ENCODE results near the gene FOSB. TPM values are rescaled to one million over a fixed set of nuclear protein-coding genes. Genes with fewer than 3 reads are reported as not detected.

FOSB gene
- total and polyA plus RNA-seq, 2 donors from 2014 or later: 0.73 to 0.98 TPM

DNA sequence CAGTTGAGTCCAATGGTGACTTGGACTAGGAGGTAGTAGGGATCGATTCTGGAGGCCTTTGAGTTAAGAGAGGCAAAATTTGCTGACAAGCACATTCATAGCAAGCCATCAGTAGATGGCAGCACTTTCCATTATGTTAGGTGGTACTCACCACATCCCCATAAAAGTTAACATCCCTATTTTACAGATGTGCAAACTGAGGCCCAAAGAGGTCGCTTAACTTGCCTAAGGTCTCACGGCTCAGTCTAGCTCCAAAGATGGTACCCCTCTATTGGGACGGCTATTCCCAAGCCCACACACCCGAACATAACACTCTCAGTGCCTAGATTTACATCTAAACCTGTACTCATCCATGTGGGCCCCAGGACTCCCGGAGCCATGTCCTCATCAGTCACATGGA, 21.5 kb upstream of the FOSB start:
- peaks cover 0 to 12% (median 5%) of the 10 kb centered on the region in 3 donors for H3K4me1 ChIP-seq (ENCODE audit: control insufficient read depth in 2 of 3, insufficient read depth in 2 of 3, low read depth in 1 of 3, low read length in 3 of 3)
- no peak for FAIRE-seq

DNA sequence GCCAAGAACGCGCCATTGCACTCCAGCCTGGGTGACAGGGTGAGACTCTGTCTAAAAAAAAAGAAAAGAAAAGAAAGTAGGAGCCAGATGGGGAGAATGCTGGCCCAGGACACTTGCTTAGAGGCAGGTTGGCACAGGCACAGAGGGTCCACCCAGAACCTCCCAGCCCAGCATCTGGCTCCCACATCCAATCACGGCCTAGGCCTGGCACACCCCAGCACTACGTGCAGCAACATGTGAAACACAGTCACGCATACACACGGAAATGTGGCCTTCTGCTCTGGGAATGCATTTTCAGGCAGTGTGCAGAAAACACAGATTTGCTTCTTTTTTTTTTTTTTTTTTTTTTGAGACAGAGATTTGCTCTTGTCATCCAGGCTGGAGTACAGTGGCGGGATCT, 20.9 kb upstream of the FOSB start:
- no peaks in the 10 kb centered on the region for H3K36me3 ChIP-seq (ENCODE audit: control insufficient read depth in 2 of 3, insufficient read depth in 3 of 3, low read length in 3 of 3)
- no peaks in the 10 kb centered on the region for H3K27me3 ChIP-seq (ENCODE audit: control insufficient read depth, insufficient read depth, low read length)
- no peak for FAIRE-seq
- TF ChIP-seq, protein P1, sequence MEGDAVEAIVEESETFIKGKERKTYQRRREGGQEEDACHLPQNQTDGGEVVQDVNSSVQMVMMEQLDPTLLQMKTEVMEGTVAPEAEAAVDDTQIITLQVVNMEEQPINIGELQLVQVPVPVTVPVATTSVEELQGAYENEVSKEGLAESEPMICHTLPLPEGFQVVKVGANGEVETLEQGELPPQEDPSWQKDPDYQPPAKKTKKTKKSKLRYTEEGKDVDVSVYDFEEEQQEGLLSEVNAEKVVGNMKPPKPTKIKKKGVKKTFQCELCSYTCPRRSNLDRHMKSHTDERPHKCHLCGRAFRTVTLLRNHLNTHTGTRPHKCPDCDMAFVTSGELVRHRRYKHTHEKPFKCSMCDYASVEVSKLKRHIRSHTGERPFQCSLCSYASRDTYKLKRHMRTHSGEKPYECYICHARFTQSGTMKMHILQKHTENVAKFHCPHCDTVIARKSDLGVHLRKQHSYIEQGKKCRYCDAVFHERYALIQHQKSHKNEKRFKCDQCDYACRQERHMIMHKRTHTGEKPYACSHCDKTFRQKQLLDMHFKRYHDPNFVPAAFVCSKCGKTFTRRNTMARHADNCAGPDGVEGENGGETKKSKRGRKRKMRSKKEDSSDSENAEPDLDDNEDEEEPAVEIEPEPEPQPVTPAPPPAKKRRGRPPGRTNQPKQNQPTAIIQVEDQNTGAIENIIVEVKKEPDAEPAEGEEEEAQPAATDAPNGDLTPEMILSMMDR (IDR thresholded peaks at IDR 0.05; ENCODE audit: borderline replicate concordance, extremely low read depth, insufficient read depth): no peak
- H3K27ac ChIP-seq (ENCODE audit: low read depth in 2 of 2, low read length in 2 of 2): no peak overlapping the region
- intact Hi-C loops (cut with DNase I): no loop called here
- H3K4me3 ChIP-seq (ENCODE audit: low read length in 3 of 3): no peak overlapping the region
- H3K9ac ChIP-seq (ENCODE audit: low read length in 3 of 3): no peak overlapping the region
- no peaks in the 10 kb centered on the region for H3K9me3 ChIP-seq (ENCODE audit: control insufficient read depth in 2 of 3, insufficient read depth in 1 of 3, low read length in 3 of 3)
- peaks cover 0 to 15% (median 5%) of the 10 kb centered on the region in 3 donors for H3K4me1 ChIP-seq (ENCODE audit: control insufficient read depth in 2 of 3, insufficient read depth in 2 of 3, low read depth in 1 of 3, low read length in 3 of 3)
- no peak for DNase-seq

More for the DNA sequence above, 21.5 kb upstream of the FOSB start:
- Histone ChIP-seq H3K27me3 (ENCODE audit: control insufficient read depth, insufficient read depth, low read length) (no peaks in the 10 kb centered on the region), H3K4me3 (ENCODE audit: low read length in 3 of 3) (no peak overlapping the region), H3K9me3 (ENCODE audit: control insufficient read depth in 2 of 3, insufficient read depth in 1 of 3, low read length in 3 of 3) (no peaks in the 10 kb centered on the region), H3K9ac (ENCODE audit: low read length in 3 of 3) (no peak overlapping the region), H3K36me3 (ENCODE audit: control insufficient read depth in 2 of 3, insufficient read depth in 3 of 3, low read length in 3 of 3) (no peaks in the 10 kb centered on the region), H3K27ac (ENCODE audit: low read depth in 2 of 2, low read length in 2 of 2) (no peak overlapping the region)
- peak in 1 of 5 donors; percentile 48 for DNase-seq
- TF ChIP-seq, protein P1 (IDR thresholded peaks at IDR 0.05; ENCODE audit: borderline replicate concordance, extremely low read depth, insufficient read depth): peak; percentile 17
- intact Hi-C loops (cut with DNase I): no loop called here

DNA sequence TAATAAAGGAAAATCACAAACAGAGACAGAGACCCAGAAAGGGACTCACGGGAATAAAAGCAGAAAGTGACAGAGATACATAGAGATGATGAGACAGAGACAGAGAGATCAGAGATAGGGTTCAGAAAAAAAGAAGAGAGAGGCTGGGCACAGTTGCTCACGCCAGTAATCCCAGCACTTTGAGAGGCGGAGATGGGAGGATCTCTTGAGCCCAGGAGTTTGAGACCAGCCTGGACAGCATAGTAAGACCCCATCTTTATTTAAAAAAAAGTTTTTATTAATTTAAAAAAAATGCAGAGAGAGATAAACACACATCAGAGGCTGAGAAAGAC, 19.4 kb upstream of the FOSB start:
- FAIRE-seq (no peak), DNase-seq (no peak)
- Histone ChIP-seq H3K27me3 (ENCODE audit: control insufficient read depth, insufficient read depth, low read length) (no peaks in the 10 kb centered on the region), H3K4me1 (ENCODE audit: control insufficient read depth in 2 of 3, insufficient read depth in 2 of 3, low read depth in 1 of 3, low read length in 3 of 3) (peaks cover 0 to 11% (median 5%) of the 10 kb centered on the region in 3 donors), H3K9ac (ENCODE audit: low read length in 3 of 3) (no peak overlapping the region), H3K27ac (ENCODE audit: low read depth in 2 of 2, low read length in 2 of 2) (no peak overlapping the region), H3K9me3 (ENCODE audit: control insufficient read depth in 2 of 3, insufficient read depth in 1 of 3, low read length in 3 of 3) (no peaks in the 10 kb centered on the region), H3K4me3 (ENCODE audit: low read length in 3 of 3) (no peak overlapping the region), H3K36me3 (ENCODE audit: control insufficient read depth in 2 of 3, insufficient read depth in 3 of 3, low read length in 3 of 3) (no peaks in the 10 kb centered on the region)
- intact Hi-C loops (cut with DNase I): no loop called here
- TF ChIP-seq, protein P1 (IDR thresholded peaks at IDR 0.05; ENCODE audit: borderline replicate concordance, extremely low read depth, insufficient read depth): no peak

DNA sequence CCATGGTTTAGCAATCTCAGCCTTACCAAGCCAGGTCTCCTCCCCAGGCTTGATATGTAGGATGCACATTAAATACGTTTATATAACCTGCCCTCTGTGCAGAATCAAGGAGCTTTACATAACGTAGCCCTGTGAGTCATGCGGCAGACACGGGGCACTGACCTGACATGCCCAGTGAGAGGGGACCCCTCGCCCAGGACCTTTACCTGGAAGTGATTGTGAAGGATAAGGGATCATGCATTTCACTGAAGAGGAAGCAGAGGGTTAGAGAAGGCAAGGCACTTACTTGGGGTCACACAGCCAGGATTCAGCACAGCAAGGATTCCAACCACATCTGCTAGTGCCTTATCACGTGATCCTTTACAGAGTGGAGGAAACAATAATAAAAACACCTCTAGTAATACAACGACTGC, 18.9 kb upstream of the FOSB start:
- Histone ChIP-seq H3K9me3 (ENCODE audit: control insufficient read depth in 2 of 3, insufficient read depth in 1 of 3, low read length in 3 of 3) (no peaks in the 10 kb centered on the region), H3K9ac (ENCODE audit: low read length in 3 of 3) (peak overlapping the region in 1 of 3 donors; percentile 51), H3K36me3 (ENCODE audit: control insufficient read depth in 2 of 3, insufficient read depth in 3 of 3, low read length in 3 of 3) (no peaks in the 10 kb centered on the region), H3K27ac (ENCODE audit: low read depth in 2 of 2, low read length in 2 of 2) (no peak overlapping the region), H3K27me3 (ENCODE audit: control insufficient read depth, insufficient read depth, low read length) (no peaks in the 10 kb centered on the region), H3K4me1 (ENCODE audit: control insufficient read depth in 2 of 3, insufficient read depth in 2 of 3, low read depth in 1 of 3, low read length in 3 of 3) (peaks cover 0 to 11% (median 5%) of the 10 kb centered on the region in 3 donors), H3K4me3 (ENCODE audit: low read length in 3 of 3) (no peak overlapping the region)
- FAIRE-seq (no peak), DNase-seq (no peak)
- intact Hi-C loops (cut with DNase I): no loop called here
- TF ChIP-seq, protein P1 (IDR thresholded peaks at IDR 0.05; ENCODE audit: borderline replicate concordance, extremely low read depth, insufficient read depth): no peak

Measured in kidney (tissue), 14 donors.